Activated CD4-positive, CD25-positive, alpha-beta regulatory T cell treated with anti-CD3 and anti-CD28 coated beads, Interleukin-2, amount 50 U/mL, for 24 hours (primary cell): ENCODE data around the gene VAC14.

ENCODE experiments used
- ATAC-seq, 2 donors: fragments of 150-1000 bp; cut with Tn5 transposase; one replicate each; pipeline ENCODE4 v1.10.0; 2021; ENCODE audit warnings: mild to moderate bottlenecking in 1 of 2, moderate library complexity in 1 of 2

VAC14 gene

GRCh38 chr16:70704586-70704985 lies 96.4 kb downstream of the VAC14 start:
- no peak for ATAC-seq

- ATAC-seq: no peak
Measured at GRCh38 chr16:70703835-70704381, 97.0 kb downstream of the VAC14 start.

GRCh38 chr16:70703041-70703834 lies 97.7 kb downstream of the VAC14 start:
- ATAC-seq: no peak

GRCh38 chr16:70702624-70703023 lies 98.3 kb downstream of the VAC14 start:
- ATAC-seq: no peak

- ATAC-seq: no peak
Measured at GRCh38 chr16:70701998-70702397, 99.0 kb downstream of the VAC14 start.

GRCh38 chr16:70701596-70701995 lies 99.4 kb downstream of the VAC14 start:
- ATAC-seq: no peak

GRCh38 chr16:70701036-70701435 lies 99.9 kb downstream of the VAC14 start:
- no peak for ATAC-seq

- ATAC-seq: no peak
Measured at GRCh38 chr16:70700101-70701020, 100.6 kb downstream of the VAC14 start.

GRCh38 chr16:70699696-70700095 lies 101.3 kb downstream of the VAC14 start:
- no peak for ATAC-seq

GRCh38 chr16:70698901-70699300 lies 102.1 kb downstream of the VAC14 start:
- ATAC-seq: no peak

GRCh38 chr16:70697594-70698170 lies 103.3 kb downstream of the VAC14 start:
- ATAC-seq: no peak

- ATAC-seq: no peak
Measured at GRCh38 chr16:70696952-70697593, 103.9 kb downstream of the VAC14 start.

- ATAC-seq: no peak
Measured at GRCh38 chr16:70696355-70696754, 104.6 kb downstream of the VAC14 start.

- no peak for ATAC-seq
Measured at GRCh38 chr16:70695331-70696070, 105.5 kb downstream of the VAC14 start.

GRCh38 chr16:70694868-70695218 lies 106.1 kb downstream of the VAC14 start:
- ATAC-seq: no peak

- ATAC-seq: no peak
Measured at GRCh38 chr16:70694088-70694867, 106.7 kb downstream of the VAC14 start.

- ATAC-seq: no peak
Measured at GRCh38 chr16:70692873-70693671, 107.9 kb downstream of the VAC14 start.

- ATAC-seq: no peak
Measured at GRCh38 chr16:70692130-70692872, 108.7 kb downstream of the VAC14 start.
